Measurements from ENCODE around the gene EBP.

EBP gene

GRCh38 chrX:48569958-48570357 lies 48.4 kb downstream of the EBP start:
- no peak overlapping the region for H3K27ac ChIP-seq (replicated peaks)
- no peak for DNase-seq (ENCODE audit: low read depth in 1 of 2, low spot score in 1 of 2)

GRCh38 chrX:48573690-48574269 lies 52.2 kb downstream of the EBP start:
- no peak for DNase-seq (ENCODE audit: low read depth in 1 of 2, low spot score in 1 of 2)
- Histone ChIP-seq H3K4me3 (replicated peaks; ENCODE audit: insufficient read depth, low read length) (peak overlapping the region; percentile 64), H3K27me3 (ENCODE audit: insufficient read depth, poor library complexity, severe bottlenecking) (no peaks in the 10 kb centered on the region), H3K27ac (replicated peaks) (peak overlapping the region; percentile 100)
- no peak for TF ChIP-seq SPI1 (IDR thresholded peaks at IDR 0.05; ENCODE audit: borderline replicate concordance, low read depth)
- no peak for TF ChIP-seq GABPA (IDR thresholded peaks at IDR 0.05; ENCODE audit: low read depth)
- no peak for TF ChIP-seq POLR2AphosphoS5 (IDR thresholded peaks at IDR 0.05; ENCODE audit: low read depth)
- no peak for TF ChIP-seq CTCF (IDR thresholded peaks at IDR 0.05; ENCODE audit: insufficient read depth, low read length)
- no peak for TF ChIP-seq REST (IDR thresholded peaks at IDR 0.05; ENCODE audit: insufficient replicate concordance, low read depth)

More at GRCh38 chrX:48569958-48570357, 48.4 kb downstream of the EBP start:
- TF ChIP-seq SPI1 (IDR thresholded peaks at IDR 0.05; ENCODE audit: borderline replicate concordance, low read depth) (no peak), GABPA (IDR thresholded peaks at IDR 0.05; ENCODE audit: low read depth) (no peak), REST (IDR thresholded peaks at IDR 0.05; ENCODE audit: insufficient replicate concordance, low read depth) (no peak), CTCF (IDR thresholded peaks at IDR 0.05; ENCODE audit: insufficient read depth, low read length) (no peak), POLR2AphosphoS5 (IDR thresholded peaks at IDR 0.05; ENCODE audit: low read depth) (no peak)
- no peak overlapping the region for H3K4me3 ChIP-seq (replicated peaks; ENCODE audit: insufficient read depth, low read length)
- H3K27me3 ChIP-seq (ENCODE audit: insufficient read depth, poor library complexity, severe bottlenecking) = no peaks in the 10 kb centered on the region

- TF ChIP-seq SPI1 (IDR thresholded peaks at IDR 0.05; ENCODE audit: borderline replicate concordance, low read depth) (no peak), CTCF (IDR thresholded peaks at IDR 0.05; ENCODE audit: insufficient read depth, low read length) (peak; percentile 0), REST (IDR thresholded peaks at IDR 0.05; ENCODE audit: insufficient replicate concordance, low read depth) (peak; percentile 49), GABPA (IDR thresholded peaks at IDR 0.05; ENCODE audit: low read depth) (peak; percentile 89), POLR2AphosphoS5 (IDR thresholded peaks at IDR 0.05; ENCODE audit: low read depth) (peak; percentile 81)
- peak; percentile 82 to 95 for DNase-seq (ENCODE audit: low read depth in 1 of 2, low spot score in 1 of 2)
- no peaks in the 10 kb centered on the region for H3K27me3 ChIP-seq (ENCODE audit: insufficient read depth, poor library complexity, severe bottlenecking)
- peak within 1 kb of the TSS; percentile 100 for H3K27ac ChIP-seq (replicated peaks)
- peak within 1 kb of the TSS; percentile 64 for H3K4me3 ChIP-seq (replicated peaks; ENCODE audit: insufficient read depth, low read length)
Observed at GRCh38 chrX:48574270-48575266, 53.0 kb downstream of the EBP start, which contains the start of gene RBM3. Gene RBM3 (plus strand): TSS chrX:48574484. CDS start chrX:48575181, 697 bp downstream.

All from HL-60 (cell line).